Tibial nerve (tissue), 4 donors: ENCODE results near the gene IGSF8.

Experiments used
- CTCF ChIP-seq, 5 experiments: fragments of 200-600 bp in 3 of 5; fragments of 450-650 bp in 2 of 5; sonication (generic) in 3 of 5; IDR thresholded peaks; one replicate each; pipeline ENCODE4 v1.5.1; 2016 to 2019; ENCODE audit warnings: antibody characterized with exemption in 5 of 5, mild to moderate bottlenecking in 3 of 5, moderate library complexity in 2 of 5
- EP300 ChIP-seq, 2 donors: sonication (generic); formaldehyde crosslinking; IDR thresholded peaks; one replicate each; pipeline ENCODE4 v1.6.1; 2017; ENCODE audit warnings: antibody characterized with exemption in 2 of 2, mild to moderate bottlenecking in 1 of 2
- POLR2A ChIP-seq, 2 donors: fragments of 450-650 bp; IDR thresholded peaks; one replicate each; pipeline ENCODE4 v1.6.1; 2017; ENCODE audit warnings: antibody characterized with exemption in 2 of 2, mild to moderate bottlenecking in 2 of 2, moderate library complexity in 2 of 2

GRCh38 chr1:160143695-160144094, 45.3 kb upstream of the IGSF8 start:
- TF ChIP-seq CTCF (IDR thresholded peaks at IDR 0.05) (no peak), EP300 (IDR thresholded peaks at IDR 0.05) (no peak), POLR2A (IDR thresholded peaks at IDR 0.05) (no peak)
